Measurements from ENCODE around the gene MUC3A.

GRCh38 chr7:100965045-100965722 is 15.8 kb downstream of the MUC3A start:
- TF ChIP-seq, protein P1, sequence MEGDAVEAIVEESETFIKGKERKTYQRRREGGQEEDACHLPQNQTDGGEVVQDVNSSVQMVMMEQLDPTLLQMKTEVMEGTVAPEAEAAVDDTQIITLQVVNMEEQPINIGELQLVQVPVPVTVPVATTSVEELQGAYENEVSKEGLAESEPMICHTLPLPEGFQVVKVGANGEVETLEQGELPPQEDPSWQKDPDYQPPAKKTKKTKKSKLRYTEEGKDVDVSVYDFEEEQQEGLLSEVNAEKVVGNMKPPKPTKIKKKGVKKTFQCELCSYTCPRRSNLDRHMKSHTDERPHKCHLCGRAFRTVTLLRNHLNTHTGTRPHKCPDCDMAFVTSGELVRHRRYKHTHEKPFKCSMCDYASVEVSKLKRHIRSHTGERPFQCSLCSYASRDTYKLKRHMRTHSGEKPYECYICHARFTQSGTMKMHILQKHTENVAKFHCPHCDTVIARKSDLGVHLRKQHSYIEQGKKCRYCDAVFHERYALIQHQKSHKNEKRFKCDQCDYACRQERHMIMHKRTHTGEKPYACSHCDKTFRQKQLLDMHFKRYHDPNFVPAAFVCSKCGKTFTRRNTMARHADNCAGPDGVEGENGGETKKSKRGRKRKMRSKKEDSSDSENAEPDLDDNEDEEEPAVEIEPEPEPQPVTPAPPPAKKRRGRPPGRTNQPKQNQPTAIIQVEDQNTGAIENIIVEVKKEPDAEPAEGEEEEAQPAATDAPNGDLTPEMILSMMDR (IDR thresholded peaks at IDR 0.05), result no peak
- no peak for TF ChIP-seq POLR2AphosphoS5 (IDR thresholded peaks at IDR 0.05)
- no peak for TF ChIP-seq EP300 (IDR thresholded peaks at IDR 0.05)
- TF ChIP-seq POLR2A (IDR thresholded peaks at IDR 0.05; ENCODE audit: low read depth), result no peak

Data from esophagus muscularis mucosa (tissue), 4 donors.